KMS-11 (cell line): ENCODE data around the gene CRMP1.

Experiments used
- H2AFZ ChIP-seq: fragments of 200-600 bp; sonication (generic); 2 replicates; pipeline ENCODE4 v1.6.1; 2016; ENCODE audit warnings: antibody characterized with exemption, mixed run types, low read depth
- H3K27ac ChIP-seq: fragments of 200-600 bp; sonication (generic); 2 replicates; pipeline ENCODE4 v1.6.1; 2016; ENCODE audit warnings: mild to moderate bottlenecking, mixed run types
- H3K27me3 ChIP-seq: fragments of 200-600 bp; sonication (generic); 2 replicates; pipeline ENCODE4 v1.6.1; 2017; ENCODE audit warnings: mild to moderate bottlenecking, low read depth, mixed run types, moderate library complexity; ENCODE audit not compliant: insufficient read depth
- H3K36me3 ChIP-seq: fragments of 200-600 bp; sonication (generic); 2 replicates; pipeline ENCODE4 v1.6.1; 2017; ENCODE audit warnings: mild to moderate bottlenecking, mixed run types; ENCODE audit not compliant: insufficient read depth
- H3K4me1 ChIP-seq: fragments of 200-600 bp; sonication (generic); 2 replicates; pipeline ENCODE4 v1.6.1; 2016; ENCODE audit warnings: mild to moderate bottlenecking, low read depth, mixed run types; ENCODE audit not compliant: poor library complexity, severe bottlenecking
- H3K4me2 ChIP-seq: fragments of 200-600 bp; sonication (generic); 2 replicates; pipeline ENCODE4 v1.7.0; 2016; ENCODE audit warnings: mild to moderate bottlenecking, mixed run types
- H3K4me3 ChIP-seq: fragments of 200-600 bp; sonication (generic); IDR thresholded peaks from 2 replicates; pipeline ENCODE4 v1.6.1; 2017; ENCODE audit warnings: low read depth, low read length, mixed read lengths; ENCODE audit not compliant: insufficient read depth
- H3K79me2 ChIP-seq: fragments of 200-600 bp; sonication (generic); 2 replicates; pipeline ENCODE4 v1.6.1; 2016; ENCODE audit warnings: low read depth, mixed run types; ENCODE audit not compliant: insufficient read depth
- H3K9ac ChIP-seq: fragments of 200-600 bp; sonication (generic); 2 replicates; pipeline ENCODE4 v1.6.1; 2016; ENCODE audit warnings: mild to moderate bottlenecking, mixed run types
- H4K20me1 ChIP-seq: fragments of 200-600 bp; sonication (generic); 2 replicates; pipeline ENCODE4 v1.6.1; 2016; ENCODE audit warnings: mild to moderate bottlenecking, mixed run types; ENCODE audit not compliant: insufficient read depth
- TF ChIP-seq, protein P1 (sequence below): fragments of 200-600 bp; sonication (generic); conservative IDR thresholded peaks from 2 replicates; pipeline ENCODE4 v1.6.1; 2017; ENCODE audit warnings: low read depth, mild to moderate bottlenecking, antibody characterized with exemption, low read length, moderate library complexity, mixed read lengths

The CRMP1 gene

DNA sequence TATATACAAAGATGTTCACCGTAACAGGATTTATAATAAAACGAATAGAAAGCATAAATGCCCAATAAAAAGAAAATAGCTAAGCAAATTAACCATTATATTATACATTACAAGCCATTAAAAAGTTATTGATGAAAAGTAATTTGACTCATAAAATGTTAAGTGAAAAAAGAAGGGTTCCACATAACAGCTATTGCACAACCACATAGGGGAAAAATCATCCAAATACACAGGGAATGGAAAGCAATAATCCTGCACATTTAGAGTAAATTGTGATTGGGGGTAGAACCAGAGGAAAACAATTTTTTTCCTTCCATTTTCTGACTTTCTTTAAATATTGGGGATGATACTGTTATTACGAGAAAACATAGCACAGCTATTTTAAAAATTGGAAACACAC is 38.0 kb downstream of the CRMP1 start:
- TF ChIP-seq, protein P1, sequence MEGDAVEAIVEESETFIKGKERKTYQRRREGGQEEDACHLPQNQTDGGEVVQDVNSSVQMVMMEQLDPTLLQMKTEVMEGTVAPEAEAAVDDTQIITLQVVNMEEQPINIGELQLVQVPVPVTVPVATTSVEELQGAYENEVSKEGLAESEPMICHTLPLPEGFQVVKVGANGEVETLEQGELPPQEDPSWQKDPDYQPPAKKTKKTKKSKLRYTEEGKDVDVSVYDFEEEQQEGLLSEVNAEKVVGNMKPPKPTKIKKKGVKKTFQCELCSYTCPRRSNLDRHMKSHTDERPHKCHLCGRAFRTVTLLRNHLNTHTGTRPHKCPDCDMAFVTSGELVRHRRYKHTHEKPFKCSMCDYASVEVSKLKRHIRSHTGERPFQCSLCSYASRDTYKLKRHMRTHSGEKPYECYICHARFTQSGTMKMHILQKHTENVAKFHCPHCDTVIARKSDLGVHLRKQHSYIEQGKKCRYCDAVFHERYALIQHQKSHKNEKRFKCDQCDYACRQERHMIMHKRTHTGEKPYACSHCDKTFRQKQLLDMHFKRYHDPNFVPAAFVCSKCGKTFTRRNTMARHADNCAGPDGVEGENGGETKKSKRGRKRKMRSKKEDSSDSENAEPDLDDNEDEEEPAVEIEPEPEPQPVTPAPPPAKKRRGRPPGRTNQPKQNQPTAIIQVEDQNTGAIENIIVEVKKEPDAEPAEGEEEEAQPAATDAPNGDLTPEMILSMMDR: no peak
- no peak overlapping the region for H3K4me3 ChIP-seq
- no peaks in the 10 kb centered on the region for H4K20me1 ChIP-seq
- no peak overlapping the region for H3K4me2 ChIP-seq
- no peak overlapping the region for H3K27ac ChIP-seq
- no peak overlapping the region for H3K9ac ChIP-seq
- H3K36me3 ChIP-seq: no peaks in the 10 kb centered on the region
- H3K4me1 ChIP-seq: no peaks in the 10 kb centered on the region
- H2AFZ ChIP-seq: no peak overlapping the region
- H3K27me3 ChIP-seq: no peaks in the 10 kb centered on the region
- no peaks in the 10 kb centered on the region for H3K79me2 ChIP-seq

DNA sequence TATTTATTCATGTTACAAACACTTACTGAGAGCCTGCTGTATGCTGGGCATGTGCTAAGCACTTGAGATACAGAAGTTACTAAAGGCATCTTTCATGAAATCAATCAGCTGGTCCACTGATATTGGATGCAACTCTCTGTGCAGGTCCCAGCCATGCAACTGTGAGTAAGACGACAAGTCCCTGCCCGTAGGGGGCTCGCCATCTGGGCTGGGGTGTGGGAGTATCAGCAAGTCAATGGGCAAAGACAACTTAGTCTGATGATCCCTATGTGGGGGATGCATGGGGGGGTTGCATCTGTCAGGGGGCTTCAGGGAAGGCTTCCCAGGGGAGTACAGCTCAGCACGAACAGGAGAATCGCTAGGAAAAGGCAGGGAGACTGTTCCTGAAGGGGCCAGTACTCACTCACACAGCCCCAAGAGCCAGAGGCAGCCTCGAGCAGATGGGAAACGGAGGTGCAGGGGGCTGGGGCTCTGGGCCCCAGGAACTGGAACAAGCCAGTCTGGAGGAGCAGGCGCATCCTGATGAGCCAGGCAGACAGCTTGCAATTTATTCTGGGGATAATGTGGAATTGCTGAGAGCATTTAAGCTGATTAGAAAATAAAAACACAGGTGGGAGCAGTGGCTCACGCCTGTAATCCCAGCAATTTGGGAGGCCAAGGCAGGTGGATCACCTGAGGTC is 40.2 kb downstream of the CRMP1 start:
- no peak overlapping the region for H3K9ac ChIP-seq
- TF ChIP-seq, protein P1: no peak
- H4K20me1 ChIP-seq: no peaks in the 10 kb centered on the region
- H3K4me2 ChIP-seq: no peak overlapping the region
- H3K36me3 ChIP-seq: no peaks in the 10 kb centered on the region
- H3K4me1 ChIP-seq: no peaks in the 10 kb centered on the region
- no peak overlapping the region for H2AFZ ChIP-seq
- no peaks in the 10 kb centered on the region for H3K79me2 ChIP-seq
- H3K27me3 ChIP-seq: no peaks in the 10 kb centered on the region
- H3K4me3 ChIP-seq: no peak overlapping the region
- no peak overlapping the region for H3K27ac ChIP-seq

DNA sequence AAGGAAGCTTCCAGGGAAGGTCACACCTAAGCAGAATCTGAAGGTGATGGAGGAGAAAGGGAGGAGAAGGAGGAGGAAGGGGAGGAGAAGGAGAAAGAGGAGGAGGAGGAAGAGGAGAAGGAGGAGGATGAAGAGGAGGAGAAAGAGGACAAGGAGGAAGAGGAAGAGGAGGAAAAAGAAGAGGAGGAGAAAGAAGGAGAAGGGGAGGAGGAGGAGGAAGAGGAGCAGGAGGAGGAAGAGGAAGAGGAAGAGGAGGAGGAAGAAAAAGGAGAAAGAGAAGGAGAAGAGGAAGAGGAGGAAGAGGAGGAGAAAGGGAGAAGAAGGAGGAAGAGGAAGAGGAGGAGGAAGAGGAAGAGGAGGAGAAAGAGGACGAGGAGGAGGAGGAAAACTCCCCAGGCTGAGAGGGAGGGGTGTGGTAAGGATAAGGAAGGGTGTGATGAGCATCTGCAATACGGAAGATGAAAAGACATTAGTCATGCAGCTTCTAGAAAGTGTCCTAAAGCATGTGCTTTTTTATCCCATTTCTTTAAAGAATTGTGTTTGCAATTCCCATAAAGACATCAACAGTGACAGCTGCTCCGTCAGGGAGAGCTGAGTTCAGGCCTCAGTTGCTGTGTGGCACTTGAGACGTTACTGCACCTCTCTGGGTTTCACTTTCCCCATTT is 41.1 kb downstream of the CRMP1 start:
- Histone ChIP-seq H3K9ac (no peak overlapping the region), H3K4me1 (no peaks in the 10 kb centered on the region), H3K4me3 (no peak overlapping the region), H3K79me2 (no peaks in the 10 kb centered on the region), H3K27ac (no peak overlapping the region), H2AFZ (no peak overlapping the region), H3K27me3 (no peaks in the 10 kb centered on the region), H4K20me1 (no peaks in the 10 kb centered on the region), H3K4me2 (no peak overlapping the region), H3K36me3 (no peaks in the 10 kb centered on the region)
- TF ChIP-seq, protein P1: no peak

DNA sequence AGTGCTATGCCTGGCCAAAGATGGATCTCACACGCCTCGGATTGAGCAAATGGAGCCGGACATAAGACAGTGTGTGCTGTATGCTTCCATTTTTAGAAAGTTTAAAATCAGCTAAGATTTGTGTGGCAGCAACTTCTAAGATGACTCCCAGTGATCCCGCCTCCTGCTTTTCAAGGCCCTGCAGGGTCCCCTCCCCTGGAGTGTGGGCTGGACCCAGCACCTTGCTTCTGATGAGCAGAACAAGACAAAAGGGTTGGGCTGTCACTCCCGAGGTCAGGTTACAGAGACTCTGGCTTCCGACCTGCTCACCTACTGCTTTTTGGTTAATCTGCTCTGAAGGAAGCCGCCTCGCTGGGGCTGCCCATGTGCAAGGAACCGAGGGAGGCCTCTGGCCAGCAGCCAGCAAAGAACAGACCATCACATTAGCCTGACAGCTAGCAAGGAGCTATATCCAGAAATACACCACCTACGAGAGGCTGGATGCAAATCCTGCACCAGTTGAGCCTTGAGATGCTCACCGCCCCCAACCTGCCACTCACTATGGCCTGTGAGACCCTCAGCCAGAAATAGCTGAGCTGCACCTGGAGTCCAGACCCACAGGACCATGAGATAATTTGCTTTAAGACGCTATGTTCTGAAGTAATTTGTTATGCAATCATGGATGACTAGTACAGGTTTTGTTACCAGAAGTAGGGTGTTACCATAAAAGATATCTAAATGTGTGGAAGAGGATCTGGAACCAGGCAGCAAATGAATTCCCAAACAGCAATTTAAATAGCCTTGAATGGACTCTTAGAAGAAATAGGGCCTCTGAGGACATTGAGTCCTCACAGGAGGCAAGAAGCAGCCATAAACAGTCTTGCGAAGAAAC is 47.6 kb downstream of the CRMP1 start:
- Histone ChIP-seq H3K4me1 (no peaks in the 10 kb centered on the region), H3K4me3 (no peak overlapping the region), H2AFZ (no peak overlapping the region), H3K79me2 (no peaks in the 10 kb centered on the region), H3K4me2 (no peak overlapping the region), H3K27ac (no peak overlapping the region), H3K27me3 (no peaks in the 10 kb centered on the region), H4K20me1 (no peaks in the 10 kb centered on the region), H3K36me3 (no peaks in the 10 kb centered on the region), H3K9ac (no peak overlapping the region)
- TF ChIP-seq, protein P1: no peak
